SKM-1 treated with dmso at 0.1 percent for 144 hours (cell line): ENCODE measurements around the gene PTPRC.

ENCODE experiments used
- DNase-seq: peaks from one replicate; lab custom pipeline; 2025; ENCODE audit not compliant: unreplicated experiment; lab: John Stamatoyannopoulos, UW

Gene PTPRC

GRCh38 chr1:198700016-198700392 is 61.2 kb downstream of the PTPRC start:
- no peak for DNase-seq

GRCh38 chr1:198700396-198700795 is 61.6 kb downstream of the PTPRC start:
- no peak for DNase-seq

GRCh38 chr1:198701250-198701649 is 62.4 kb downstream of the PTPRC start:
- DNase-seq = no peak

GRCh38 chr1:198701766-198702539 is 63.1 kb downstream of the PTPRC start:
- DNase-seq = no peak

GRCh38 chr1:198708761-198709525 is 70.1 kb downstream of the PTPRC start:
- DNase-seq = no peak

GRCh38 chr1:198711837-198712236 is 73.0 kb downstream of the PTPRC start:
- DNase-seq = no peak

GRCh38 chr1:198713081-198713480 is 74.2 kb downstream of the PTPRC start:
- no peak for DNase-seq

- DNase-seq = no peak
These were observed 75.4 kb downstream of the PTPRC start for GRCh38 chr1:198714271-198714670.

GRCh38 chr1:198716051-198716450 is 77.2 kb downstream of the PTPRC start:
- no peak for DNase-seq

GRCh38 chr1:198717510-198717909 is 78.7 kb downstream of the PTPRC start:
- DNase-seq = no peak

GRCh38 chr1:198723127-198723526 is 84.3 kb downstream of the PTPRC start:
- no peak for DNase-seq

- DNase-seq = no peak
These were observed 86.2 kb downstream of the PTPRC start for GRCh38 chr1:198725090-198725489.

- DNase-seq = no peak
These were observed 87.6 kb downstream of the PTPRC start for GRCh38 chr1:198726455-198726854.

- DNase-seq = no peak
These were observed 90.5 kb downstream of the PTPRC start for GRCh38 chr1:198729195-198729863.

GRCh38 chr1:198730952-198731351 is 92.1 kb downstream of the PTPRC start:
- DNase-seq = no peak

- no peak for DNase-seq
These were observed 95.6 kb downstream of the PTPRC start for GRCh38 chr1:198734323-198735008.

GRCh38 chr1:198741744-198742143 is 102.9 kb downstream of the PTPRC start:
- no peak for DNase-seq

GRCh38 chr1:198747127-198747526 is 108.3 kb downstream of the PTPRC start:
- DNase-seq = no peak

GRCh38 chr1:198749279-198749678 is 110.4 kb downstream of the PTPRC start:
- DNase-seq = no peak

GRCh38 chr1:198750081-198750480 is 111.2 kb downstream of the PTPRC start:
- DNase-seq = no peak

GRCh38 chr1:198751741-198752140 is 112.9 kb downstream of the PTPRC start:
- no peak for DNase-seq
